T-helper 9 cell (primary cell): Measurements from ENCODE around the gene CXCR1.
"Not testable (repeated sequence)": the region's sequence is repeated elsewhere in the genome, so short reads cannot be mapped to it uniquely, and the experiment has no call there.

Source experiments
- DNase-seq: peaks from one replicate; pipeline ENCODE4 v3.0.0-alpha.2; 2020
- total RNA-seq, 2 donors: gene quantifications; one replicate each; lab custom pipeline; 2026; lab: John Stamatoyannopoulos, UW

The CXCR1 gene
- 0 to 0.07 reads per million in 2 donors for total RNA-seq

- DNase-seq: peak; percentile 9
Observed at GRCh38 chr2:218166791-218167190, at the start of gene CXCR1. Gene CXCR1, minus strand, starts transcription at chr2:218166962. Its CDS starts 1,751 bp downstream, at chr2:218165211.

GRCh38 chr2:218216336-218216673 lies 49.5 kb upstream of the CXCR1 start:
- DNase-seq: no peak

GRCh38 chr2:218214116-218214515 lies 47.4 kb upstream of the CXCR1 start:
- no peak for DNase-seq

DNA sequence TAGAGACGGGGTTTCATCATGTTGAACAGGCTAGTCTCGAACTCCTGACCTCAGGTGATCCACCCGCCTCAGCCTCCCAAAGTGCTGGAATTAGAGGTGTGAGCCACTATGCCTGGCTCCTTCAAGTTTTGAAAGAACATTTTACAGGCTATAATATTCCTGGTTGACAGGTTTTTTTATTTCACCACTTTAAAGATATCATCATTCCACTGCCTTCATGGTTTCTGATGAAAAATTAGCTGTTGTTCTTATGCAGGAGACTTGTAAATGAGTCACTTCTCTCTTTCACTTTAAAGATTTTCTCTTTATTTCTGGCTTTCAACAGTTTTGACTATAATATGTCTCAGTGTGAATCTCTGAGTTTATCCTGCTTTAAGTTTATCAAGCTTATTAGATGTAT lies 42.3 kb upstream of the CXCR1 start:
- no peak for DNase-seq

- DNase-seq: no peak
Observed at GRCh38 chr2:218202266-218202665, 35.5 kb upstream of the CXCR1 start.

DNA sequence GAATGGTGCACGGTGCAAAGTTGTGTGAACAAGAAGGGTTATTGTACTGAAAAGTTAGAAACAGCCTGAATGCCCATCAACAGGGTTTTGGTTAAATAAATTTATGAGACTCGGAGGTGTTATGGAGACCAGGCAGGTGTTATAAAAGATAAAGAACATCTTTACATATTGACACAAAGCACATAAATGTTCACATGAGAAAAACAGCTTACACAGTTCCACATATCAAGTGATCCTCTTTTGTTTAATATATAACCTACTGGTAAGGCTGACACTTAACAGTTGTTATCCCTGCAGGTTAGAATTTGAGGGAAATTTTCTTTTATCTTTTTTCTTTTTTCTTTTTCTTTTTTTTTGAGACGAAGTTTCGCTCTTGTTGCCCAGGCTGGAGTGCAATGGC lies 30.2 kb upstream of the CXCR1 start:
- DNase-seq: no peak

GRCh38 chr2:218194880-218195279 lies 28.1 kb upstream of the CXCR1 start:
- no peak for DNase-seq

GRCh38 chr2:218193701-218194100 lies 26.9 kb upstream of the CXCR1 start:
- DNase-seq: no peak

GRCh38 chr2:218192902-218193430 lies 26.2 kb upstream of the CXCR1 start:
- DNase-seq: no peak

GRCh38 chr2:218188528-218188927 lies 21.8 kb upstream of the CXCR1 start:
- DNase-seq: no peak

DNA sequence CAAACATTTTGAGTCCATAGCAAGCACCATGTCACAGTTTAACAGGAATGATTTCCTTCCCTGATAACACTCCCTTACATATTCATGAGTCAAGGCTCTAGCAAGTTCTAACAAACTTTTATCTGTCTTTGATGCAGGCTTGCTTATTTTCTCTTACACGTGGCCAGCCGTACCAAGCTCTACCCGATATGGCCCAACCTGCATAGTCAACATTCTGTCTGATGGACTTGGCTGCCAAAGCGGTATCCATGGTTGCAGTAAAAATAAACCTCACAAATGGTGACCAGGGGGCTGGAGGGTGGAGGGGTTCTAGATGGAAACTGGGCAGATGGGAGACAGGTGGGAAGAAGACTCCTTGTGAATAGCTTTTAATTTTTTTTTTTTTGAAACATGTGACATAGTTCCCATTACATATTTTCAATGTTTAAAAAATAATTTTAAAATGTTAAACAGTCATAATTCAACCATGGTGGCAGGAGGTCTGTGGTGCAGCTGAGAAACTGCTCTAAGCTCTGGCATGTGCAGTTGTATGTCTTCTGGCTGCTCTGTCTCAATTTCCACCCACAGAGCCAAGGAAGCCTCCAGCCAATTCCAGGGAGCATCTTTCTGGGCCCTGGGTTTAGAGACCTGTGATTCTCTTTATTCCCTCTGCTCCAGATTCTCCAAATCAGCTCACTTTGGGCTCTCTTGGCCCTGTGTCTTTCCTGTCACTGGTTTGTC lies 20.7 kb upstream of the CXCR1 start:
- no peak for DNase-seq

GRCh38 chr2:218186876-218187275 lies 20.1 kb upstream of the CXCR1 start:
- DNase-seq: no peak

DNA sequence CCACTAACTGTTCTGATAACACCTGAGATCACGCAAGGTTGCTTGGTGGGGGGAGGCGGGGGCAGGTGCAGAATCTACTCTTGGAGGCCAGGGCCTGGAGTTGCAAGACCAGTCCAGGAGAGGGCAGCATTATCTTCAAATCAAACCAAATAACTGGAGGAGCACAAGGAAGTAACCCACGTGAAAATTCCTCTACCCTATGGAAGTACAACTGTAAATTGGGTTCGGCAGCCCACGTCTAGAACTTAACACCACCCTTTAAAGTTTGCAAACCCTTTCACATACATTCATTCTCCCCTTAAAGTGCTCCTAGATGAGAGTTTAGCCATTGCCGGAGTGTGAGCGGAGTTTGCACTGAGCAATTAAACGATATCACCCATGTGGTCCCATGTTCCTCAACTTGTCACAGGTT lies 19.6 kb upstream of the CXCR1 start:
- peak; percentile 54 for DNase-seq

GRCh38 chr2:218184331-218184730 lies 17.6 kb upstream of the CXCR1 start:
- no peak for DNase-seq

DNA sequence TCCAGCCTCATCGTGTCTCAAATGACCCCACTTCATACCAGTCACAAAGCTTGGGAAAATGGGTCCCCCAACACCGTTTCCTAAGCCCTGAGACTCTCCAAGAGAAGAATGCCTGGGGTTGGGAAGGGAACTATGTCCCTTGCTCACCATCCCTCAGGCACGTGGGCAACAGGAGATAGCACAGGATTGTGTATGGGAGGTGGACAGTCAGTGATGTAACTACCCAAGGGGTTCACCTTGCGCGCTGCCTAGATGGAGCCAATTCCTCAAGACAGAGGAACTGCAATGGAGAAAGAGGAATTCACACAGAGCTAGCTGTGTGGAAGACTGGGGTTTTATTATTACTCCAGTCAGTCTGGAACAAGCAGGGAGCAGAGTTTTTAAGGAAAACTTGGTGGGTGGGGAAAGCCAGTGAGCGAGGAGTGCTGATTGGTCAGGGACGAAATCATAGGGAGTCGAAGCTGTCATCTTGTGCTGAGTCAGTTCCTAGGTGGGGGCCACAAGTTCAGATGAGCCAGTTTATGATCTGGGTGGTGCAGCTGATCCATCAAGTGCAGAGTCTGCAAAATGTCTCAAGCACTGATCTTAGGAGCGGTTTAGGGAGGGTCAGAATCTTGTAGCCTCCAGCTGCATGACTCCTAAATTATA lies 13.8 kb upstream of the CXCR1 start:
- no peak for DNase-seq

GRCh38 chr2:218179782-218180181 lies 13.0 kb upstream of the CXCR1 start:
- no peak for DNase-seq

DNA sequence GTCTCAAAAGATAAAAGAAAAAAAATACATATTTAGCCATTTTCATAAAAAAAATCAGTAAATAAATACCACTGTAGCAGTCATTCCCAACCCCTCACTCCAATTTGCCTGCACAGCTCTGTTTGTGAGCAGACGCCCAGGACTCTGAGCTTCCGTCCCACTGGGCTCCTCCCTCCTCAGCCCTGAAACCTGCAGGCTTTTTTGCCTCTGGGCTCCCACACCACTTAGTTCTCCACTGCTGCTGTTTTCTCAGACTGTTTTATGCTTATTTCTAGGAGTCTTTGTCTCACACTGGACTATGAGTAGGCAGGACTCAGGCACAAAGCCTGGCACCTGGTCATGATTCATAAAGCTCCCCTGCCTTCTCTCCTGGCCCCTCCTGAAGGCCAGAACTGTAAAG lies 6.1 kb upstream of the CXCR1 start:
- DNase-seq: no peak

GRCh38 chr2:218171744-218172143 lies 5.0 kb upstream of the CXCR1 start:
- DNase-seq: not testable (repeated sequence)

GRCh38 chr2:218169757-218170546 lies 3.2 kb upstream of the CXCR1 start:
- no peak for DNase-seq

GRCh38 chr2:218168635-218169462 lies 2.1 kb upstream of the CXCR1 start:
- peak; percentile 57 for DNase-seq

- DNase-seq: no peak
Observed at GRCh38 chr2:218168016-218168415, 1.3 kb upstream of the CXCR1 start.

GRCh38 chr2:218162814-218163213 lies 3.9 kb downstream of the CXCR1 start:
- DNase-seq: no peak

GRCh38 chr2:218161644-218162043 lies 5.1 kb downstream of the CXCR1 start:
- DNase-seq: no peak
